NCI-H345 treated with DMSO at 0.1 percent for 48 hours (cell line): ENCODE data around the gene COPS7A.
"Not testable (repeated sequence)": the region's sequence is repeated elsewhere in the genome, so short reads cannot be mapped to it uniquely, and the experiment has no call there.

Source experiments
- DNase-seq: peaks from one replicate; lab custom pipeline; 2025; ENCODE audit not compliant: unreplicated experiment; lab: John Stamatoyannopoulos, UW

COPS7A gene

GRCh38 chr12:6701078-6701768, 22.6 kb upstream of the COPS7A start:
- DNase-seq, result no peak

- DNase-seq, result no peak
Observed at GRCh38 chr12:6703631-6704030, 20.2 kb upstream of the COPS7A start.

GRCh38 chr12:6708351-6708750, 15.5 kb upstream of the COPS7A start:
- DNase-seq, result not testable (repeated sequence)

GRCh38 chr12:6708960-6709394, 14.9 kb upstream of the COPS7A start:
- no peak for DNase-seq

- not testable (repeated sequence) for DNase-seq
Observed at GRCh38 chr12:6716031-6716873, 7.6 kb upstream of the COPS7A start.

GRCh38 chr12:6716874-6717437, 6.9 kb upstream of the COPS7A start:
- no peak for DNase-seq

- no peak for DNase-seq
Observed at GRCh38 chr12:6722863-6723262, 983 bp upstream of the COPS7A start.

GRCh38 chr12:6724409-6724797, 557 bp downstream of the COPS7A start:
- DNase-seq, result no peak

- DNase-seq, result no peak
Observed at GRCh38 chr12:6725350-6725749, 1.5 kb downstream of the COPS7A start.

GRCh38 chr12:6729186-6729585, 5.3 kb downstream of the COPS7A start:
- no peak for DNase-seq

- DNase-seq, result no peak
Observed at GRCh38 chr12:6730169-6730568, 6.3 kb downstream of the COPS7A start.

- no peak for DNase-seq
Observed at GRCh38 chr12:6734506-6735387, 10.9 kb downstream of the COPS7A start.

- no peak for DNase-seq
Observed at GRCh38 chr12:6735448-6736191, 11.8 kb downstream of the COPS7A start.

GRCh38 chr12:6736754-6737153, 12.9 kb downstream of the COPS7A start:
- DNase-seq, result no peak

GRCh38 chr12:6742080-6742479, 18.2 kb downstream of the COPS7A start:
- DNase-seq, result not testable (repeated sequence)

GRCh38 chr12:6742834-6743233, 19.0 kb downstream of the COPS7A start:
- no peak for DNase-seq

- DNase-seq, result not testable (repeated sequence)
Observed at GRCh38 chr12:6743300-6743699, 19.5 kb downstream of the COPS7A start.

GRCh38 chr12:6745741-6746525, 22.1 kb downstream of the COPS7A start:
- DNase-seq, result no peak

- no peak for DNase-seq
Observed at GRCh38 chr12:6747216-6747615, 23.4 kb downstream of the COPS7A start.

- no peak for DNase-seq
Observed at GRCh38 chr12:6748761-6749160, 24.9 kb downstream of the COPS7A start.
